Endothelial cell of umbilical vein (primary cell): ENCODE data around the gene SCFD1. TPM values are rescaled to one million over a fixed set of nuclear protein-coding genes. Genes with fewer than 3 reads are reported as not detected.

Source experiments
- BruUV-seq: library from RNA; stranded (reverse); fragments of 400-500 nt; replicated peaks from 2 replicates; lab custom pipeline; 2021; lab: Mats Ljungman, UMichigan
- CTCF ChIA-PET: fragments of 300-600, 350-600 bp; sonication (Branson Sonifier 250); formaldehyde crosslinking; loops from one replicate; lab custom pipeline; 2021; ENCODE audit warnings: antibody characterized with exemption, inconsistent platforms; lab: Charles Lee
- POLR2A ChIA-PET: fragments of 300-600, 350-600 bp; sonication (Branson Sonifier 250); formaldehyde crosslinking; loops from one replicate; lab custom pipeline; 2021; ENCODE audit warnings: antibody characterized with exemption, inconsistent platforms; lab: Charles Lee
- DNase-seq: peaks from one replicate; pipeline ENCODE4 v3.0.0-alpha.2; 2011; ENCODE audit warnings: low read depth, low spot score
- FAIRE-seq: peaks from 2 replicates; lab custom pipeline; 2011; peaks lifted over from hg19 to GRCh38; lab: Jason Lieb, UNC
- H2AFZ ChIP-seq: 2 replicates; pipeline ENCODE4 v1.6.0; 2012; ENCODE audit warnings: low read depth, low read length, control low read depth, inconsistent platforms
- H3K27ac ChIP-seq: 2 replicates; pipeline ENCODE4 v1.5.1; 2011; ENCODE audit warnings: low read depth, mild to moderate bottlenecking, control low read depth, low read length, moderate library complexity; ENCODE audit not compliant: insufficient read depth
- H3K27me3 ChIP-seq, 2 experiments: 2 replicates each; pipeline versions ENCODE4 v1.6.0 to v1.6.1; 2011; ENCODE audit warnings: low read length in 2 of 2, mixed read lengths in 1 of 2; ENCODE audit not compliant: control insufficient read depth in 2 of 2, insufficient read depth in 2 of 2
- H3K36me3 ChIP-seq, 2 experiments: 2 replicates in 1 of 2; 3 replicates in 1 of 2; pipeline ENCODE4 v1.5.1; 2011; ENCODE audit warnings: low read length in 2 of 2, mild to moderate bottlenecking in 1 of 2, moderate library complexity in 1 of 2; ENCODE audit not compliant: control insufficient read depth in 2 of 2, insufficient read depth in 2 of 2; ENCODE audit errors: extremely low read depth in 1 of 2
- H3K4me1 ChIP-seq: 3 replicates; pipeline ENCODE4 v1.5.1; 2011; ENCODE audit warnings: mild to moderate bottlenecking, low read length; ENCODE audit not compliant: control insufficient read depth, insufficient read depth; ENCODE audit errors: extremely low read depth
- H3K4me2 ChIP-seq: 2 replicates; pipeline ENCODE4 v1.6.1; 2011; ENCODE audit warnings: low read length, control low read depth, mixed read lengths; ENCODE audit not compliant: insufficient read depth
- H3K4me3 ChIP-seq, 3 experiments: fragments of 200-600 bp in 1 of 3; sonication (generic), shearing (Covaris generic) in 1 of 3; replicated peaks in 1 of 3; 2 replicates each; pipeline ENCODE4 v1.5.1; 2011 to 2016; ENCODE audit warnings: control low read depth in 3 of 3, low read length in 3 of 3, mild to moderate bottlenecking in 2 of 3, inconsistent platforms in 1 of 3, low read depth in 1 of 3, moderate library complexity in 1 of 3; ENCODE audit not compliant: insufficient read depth in 1 of 3
- H3K79me2 ChIP-seq: 2 replicates; pipeline ENCODE4 v1.6.0; 2012; ENCODE audit warnings: low read length, inconsistent platforms; ENCODE audit not compliant: control insufficient read depth, insufficient read depth
- H3K9ac ChIP-seq: replicated peaks from 2 replicates; pipeline ENCODE3; 2011; ENCODE audit warnings: low read length, control low read depth; ENCODE audit not compliant: insufficient read depth; ENCODE audit errors: extremely low read depth
- H3K9me1 ChIP-seq: replicated peaks from 3 replicates; pipeline ENCODE4 v1.6.0; 2011; ENCODE audit warnings: mild to moderate bottlenecking, low read length; ENCODE audit not compliant: control insufficient read depth, insufficient read depth; ENCODE audit errors: extremely low read depth
- H3K9me3 ChIP-seq: replicated peaks from 2 replicates; pipeline ENCODE4 v1.5.1; 2012; ENCODE audit warnings: low read length, inconsistent platforms; ENCODE audit not compliant: control insufficient read depth, insufficient read depth
- H4K20me1 ChIP-seq: replicated peaks from 2 replicates; pipeline ENCODE3; 2011; ENCODE audit warnings: mild to moderate bottlenecking, low read length; ENCODE audit not compliant: control insufficient read depth, insufficient read depth; ENCODE audit errors: extremely low read depth
- CTCF ChIP-seq, 2 donors: IDR thresholded peaks; 1 replicate in 1 of 2; 2 replicates in 1 of 2; pipeline ENCODE4 v1.5.1; 2011; ENCODE audit warnings: low read length in 2 of 2, mild to moderate bottlenecking in 2 of 2, moderate library complexity in 2 of 2, control low read depth in 1 of 2, inconsistent platforms in 1 of 2, low read depth in 1 of 2; ENCODE audit not compliant: insufficient read depth in 1 of 2; ENCODE audit errors: extremely low read depth in 1 of 2
- EZH2 ChIP-seq: IDR thresholded peaks from 2 replicates; pipeline ENCODE4 v1.6.1; 2012; ENCODE audit warnings: borderline replicate concordance, low read depth, mild to moderate bottlenecking, moderate library complexity, low read length, inconsistent platforms; ENCODE audit not compliant: severe bottlenecking
- FOS ChIP-seq: IDR thresholded peaks from 2 replicates; pipeline ENCODE4 v1.6.1; 2011; ENCODE audit warnings: mild to moderate bottlenecking, low read length, moderate library complexity, borderline replicate concordance; ENCODE audit not compliant: insufficient read depth
- GATA2 ChIP-seq: IDR thresholded peaks from 2 replicates; pipeline ENCODE4 v1.7.0; 2011; ENCODE audit warnings: low read depth, mild to moderate bottlenecking, moderate library complexity, mixed read lengths, low read length; ENCODE audit not compliant: insufficient read length, insufficient read depth
- JUN ChIP-seq: IDR thresholded peaks from 2 replicates; pipeline ENCODE4 v1.6.1; 2011; ENCODE audit warnings: borderline replicate concordance, low read depth; ENCODE audit not compliant: insufficient read length, insufficient read depth
- MAX ChIP-seq: IDR thresholded peaks from 2 replicates; pipeline ENCODE4 v1.6.1; 2011; ENCODE audit not compliant: insufficient read depth, insufficient read length
- MYC ChIP-seq: IDR thresholded peaks from one replicate; pipeline ENCODE4 v1.6.1; 2011; ENCODE audit warnings: mild to moderate bottlenecking, low read depth, low read length
- POLR2A ChIP-seq: IDR thresholded peaks from 2 replicates; pipeline ENCODE4 v1.6.1; 2012; ENCODE audit warnings: low read depth, mild to moderate bottlenecking, control low read depth, low read length
- POLR2AphosphoS5 ChIP-seq: IDR thresholded peaks from 2 replicates; pipeline ENCODE4 v1.6.1; 2012; ENCODE audit warnings: low read depth, mild to moderate bottlenecking, control low read depth, low read length, moderate library complexity; ENCODE audit not compliant: insufficient read depth
- dilution Hi-C: fragments of 300-500 bp; cut with MboI; formaldehyde crosslinking; loops from one replicate; pipeline ENCODE4 v1.15.0; 2019; ENCODE audit warnings: low sequenced_read_pairs; ENCODE audit not compliant: extremely low pct_ligation_motif_present
- intact Hi-C: fragments of 100-400 bp; cut with micrococcal nuclease; formaldehyde crosslinking; loops from one replicate; pipeline ENCODE4 v1.10.0; 2022
- polyA plus RNA-seq, 4 experiments: library from polyadenylated mRNA; depleted of rRNA in 3 of 4; stranded (reverse) in 3 of 4; unstranded in 1 of 4; fragments of >200 nt; gene quantifications; 2 replicates each; pipeline versions ENCODE4 v1.2.1 to v1.2.3, GENCODE V29; 2011 to 2012; ENCODE audit warnings: missing spikeins in 1 of 4
- total RNA-seq: library from RNA; stranded (reverse); gene quantifications from 2 replicates; pipeline ENCODE4 v1.2.3, GENCODE V29; 2021

SCFD1 gene
- total and polyA plus RNA-seq, 2 donors (not counting 3 experiments of a cell fraction or from before 2014, with no cell fraction given) = 21.3 to 59.9 TPM

- intact Hi-C loops = no loop called here
- Histone ChIP-seq H3K4me1 (no peaks in the 10 kb centered on the region), H2AFZ (no peak overlapping the region), H3K36me3 (no peaks in the 10 kb centered on the region), H3K4me2 (no peak overlapping the region), H3K9me3 (no peaks in the 10 kb centered on the region), H3K4me3 (no peak overlapping the region), H3K9me1 (no peaks in the 10 kb centered on the region), H4K20me1 (no peaks in the 10 kb centered on the region), H3K79me2 (no peaks in the 10 kb centered on the region), H3K27ac (no peak overlapping the region), H3K27me3 (peaks cover 0 to 2% of the 10 kb centered on the region in 2 experiments), H3K9ac (no peak overlapping the region)
- dilution Hi-C loops = no loop called here
- DNase-seq = no peak
- TF ChIP-seq POLR2AphosphoS5 = no peak
- TF ChIP-seq JUN = no peak
- no peak for TF ChIP-seq MYC
- TF ChIP-seq POLR2A = no peak
- TF ChIP-seq EZH2 = no peak
- TF ChIP-seq FOS = no peak
- TF ChIP-seq CTCF (IDR thresholded peaks at IDR 0.05; ENCODE audit: extremely low read depth in 1 of 2, insufficient read depth in 1 of 2, low read depth in 1 of 2, low read length in 2 of 2) = no peak
- TF ChIP-seq MAX = no peak
- no peak for TF ChIP-seq GATA2
- CTCF ChIA-PET = no interaction called here
- POLR2A ChIA-PET = no interaction called here
- BruUV-seq = no TSS peak
- FAIRE-seq = no peak
Observed at GRCh38 chr14:30756594-30756993, 134.5 kb downstream of the SCFD1 start.
